Neural crest cell (in vitro differentiated cells): Measurements from ENCODE around the gene ARHGEF2. TPM values are rescaled to one million over a fixed set of nuclear protein-coding genes. Genes with fewer than 3 reads are reported as not detected.
A peak's percentile ranks its signal among the peaks of the same experiment; 100 is the strongest.

Experiments used
- DNase-seq: peaks from one replicate; pipeline ENCODE4 v3.0.0; 2021; ENCODE audit warnings: low read depth, mixed read lengths, low spot score
- H3K27ac Mint-ChIP-seq: one replicate; pipeline ENCODE4 v1.8.0; 2021; ENCODE audit warnings: mild to moderate bottlenecking, mixed read lengths; ENCODE audit not compliant: unreplicated experiment
- H3K27me3 Mint-ChIP-seq: 2 replicates; pipeline ENCODE4 v1.8.0; 2021; ENCODE audit warnings: low read depth, mild to moderate bottlenecking, mixed read lengths
- H3K36me3 Mint-ChIP-seq: 2 replicates; pipeline ENCODE4 v1.8.0; 2021; ENCODE audit warnings: low read depth, mild to moderate bottlenecking, mixed read lengths
- H3K4me1 Mint-ChIP-seq: 2 replicates; pipeline ENCODE4 v1.8.0; 2021; ENCODE audit warnings: mixed read lengths
- H3K4me3 Mint-ChIP-seq: one replicate; pipeline ENCODE4 v1.8.0; 2021; ENCODE audit warnings: mild to moderate bottlenecking, mixed read lengths
- H3K9me3 Mint-ChIP-seq: 2 replicates; pipeline ENCODE4 v1.8.0; 2021; ENCODE audit warnings: mixed read lengths
- total RNA-seq: library from RNA; stranded (reverse); gene quantifications from 2 replicates; pipeline ENCODE4 v1.2.1, GENCODE V29; 2021
- TF ChIP-seq, protein P1 (sequence below): fragments of 200-600 bp; sonication (generic); conservative IDR thresholded peaks from 2 replicates; pipeline ENCODE4 v1.5.0; 2021; ENCODE audit warnings: antibody characterized with exemption, mild to moderate bottlenecking

The ARHGEF2 gene
- total RNA-seq, 1 donor from 2014 or later = 97.6 TPM

DNA sequence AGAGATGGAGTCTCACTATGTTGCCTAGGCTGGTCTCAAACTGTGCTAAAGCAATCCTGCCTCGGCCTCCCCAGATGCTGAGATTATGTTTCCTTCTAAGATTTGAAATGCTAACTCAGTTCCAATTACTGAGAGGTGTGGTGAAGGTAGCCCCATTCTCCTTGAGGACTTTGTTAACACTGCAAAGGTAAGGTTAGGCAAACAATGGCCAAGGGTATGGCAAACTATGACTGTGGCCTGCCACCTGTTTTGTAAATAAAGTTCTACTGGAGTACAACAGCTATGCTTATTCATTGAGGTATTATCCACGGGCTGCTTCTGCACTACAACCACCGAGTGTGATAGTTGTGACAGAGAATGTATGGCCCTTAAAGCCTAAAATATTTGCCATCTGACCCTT is 57.6 kb downstream of the ARHGEF2 start:
- Mint-ChIP-seq H3K36me3 (peaks cover 28% of the 10 kb centered on the region), H3K27me3 (no peaks in the 10 kb centered on the region), H3K27ac (no peak overlapping the region), H3K4me3 (no peak overlapping the region), H3K9me3 (no peaks in the 10 kb centered on the region), H3K4me1 (no peaks in the 10 kb centered on the region)
- TF ChIP-seq, protein P1, sequence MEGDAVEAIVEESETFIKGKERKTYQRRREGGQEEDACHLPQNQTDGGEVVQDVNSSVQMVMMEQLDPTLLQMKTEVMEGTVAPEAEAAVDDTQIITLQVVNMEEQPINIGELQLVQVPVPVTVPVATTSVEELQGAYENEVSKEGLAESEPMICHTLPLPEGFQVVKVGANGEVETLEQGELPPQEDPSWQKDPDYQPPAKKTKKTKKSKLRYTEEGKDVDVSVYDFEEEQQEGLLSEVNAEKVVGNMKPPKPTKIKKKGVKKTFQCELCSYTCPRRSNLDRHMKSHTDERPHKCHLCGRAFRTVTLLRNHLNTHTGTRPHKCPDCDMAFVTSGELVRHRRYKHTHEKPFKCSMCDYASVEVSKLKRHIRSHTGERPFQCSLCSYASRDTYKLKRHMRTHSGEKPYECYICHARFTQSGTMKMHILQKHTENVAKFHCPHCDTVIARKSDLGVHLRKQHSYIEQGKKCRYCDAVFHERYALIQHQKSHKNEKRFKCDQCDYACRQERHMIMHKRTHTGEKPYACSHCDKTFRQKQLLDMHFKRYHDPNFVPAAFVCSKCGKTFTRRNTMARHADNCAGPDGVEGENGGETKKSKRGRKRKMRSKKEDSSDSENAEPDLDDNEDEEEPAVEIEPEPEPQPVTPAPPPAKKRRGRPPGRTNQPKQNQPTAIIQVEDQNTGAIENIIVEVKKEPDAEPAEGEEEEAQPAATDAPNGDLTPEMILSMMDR = no peak
- DNase-seq = no peak

DNA sequence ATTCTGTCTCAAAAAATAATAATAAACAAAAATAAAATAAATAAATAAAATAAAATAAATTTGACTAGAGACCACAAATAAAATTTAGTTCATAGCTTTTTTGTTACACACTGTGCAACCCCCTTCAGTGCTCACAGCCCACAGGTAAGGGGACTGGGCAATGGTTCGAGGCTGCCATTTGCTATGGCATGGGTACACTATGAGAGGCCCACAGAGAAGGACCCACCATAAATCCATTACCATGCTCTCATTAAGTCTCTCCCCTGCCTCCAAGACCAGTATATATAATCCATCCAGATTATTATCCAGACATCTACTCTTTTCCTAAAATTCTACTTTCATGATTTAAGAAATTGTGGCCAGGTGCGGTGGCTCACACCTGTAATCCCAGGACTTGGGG is 58.5 kb downstream of the ARHGEF2 start:
- Mint-ChIP-seq H3K9me3 (no peaks in the 10 kb centered on the region), H3K27ac (no peak overlapping the region), H3K36me3 (peaks cover 24% of the 10 kb centered on the region), H3K4me1 (no peaks in the 10 kb centered on the region), H3K4me3 (no peak overlapping the region), H3K27me3 (no peaks in the 10 kb centered on the region)
- no peak for DNase-seq
- TF ChIP-seq, protein P1 = no peak

DNA sequence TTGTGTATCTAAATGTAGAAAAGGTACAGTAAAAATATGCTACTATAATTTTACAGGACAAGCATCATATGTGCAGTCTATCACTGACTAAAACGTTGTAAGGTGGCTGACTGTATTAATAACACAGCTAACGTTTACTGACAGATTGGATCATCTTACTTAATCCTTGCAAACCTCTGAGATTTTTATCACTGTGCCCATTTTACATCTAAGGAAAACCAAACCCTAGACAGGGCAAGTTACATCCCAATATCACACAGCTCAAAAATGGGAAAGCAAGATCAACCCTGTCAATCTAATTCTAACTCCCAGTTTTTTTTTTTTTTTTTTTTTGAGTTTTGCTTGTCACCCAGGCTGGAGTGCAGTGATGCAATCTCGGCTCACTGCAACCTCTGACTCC is 59.7 kb downstream of the ARHGEF2 start:
- Mint-ChIP-seq H3K4me1 (no peaks in the 10 kb centered on the region), H3K9me3 (no peaks in the 10 kb centered on the region), H3K27ac (no peak overlapping the region), H3K4me3 (no peak overlapping the region), H3K36me3 (peaks cover 28% of the 10 kb centered on the region), H3K27me3 (no peaks in the 10 kb centered on the region)
- TF ChIP-seq, protein P1 = no peak
- no peak for DNase-seq

DNA sequence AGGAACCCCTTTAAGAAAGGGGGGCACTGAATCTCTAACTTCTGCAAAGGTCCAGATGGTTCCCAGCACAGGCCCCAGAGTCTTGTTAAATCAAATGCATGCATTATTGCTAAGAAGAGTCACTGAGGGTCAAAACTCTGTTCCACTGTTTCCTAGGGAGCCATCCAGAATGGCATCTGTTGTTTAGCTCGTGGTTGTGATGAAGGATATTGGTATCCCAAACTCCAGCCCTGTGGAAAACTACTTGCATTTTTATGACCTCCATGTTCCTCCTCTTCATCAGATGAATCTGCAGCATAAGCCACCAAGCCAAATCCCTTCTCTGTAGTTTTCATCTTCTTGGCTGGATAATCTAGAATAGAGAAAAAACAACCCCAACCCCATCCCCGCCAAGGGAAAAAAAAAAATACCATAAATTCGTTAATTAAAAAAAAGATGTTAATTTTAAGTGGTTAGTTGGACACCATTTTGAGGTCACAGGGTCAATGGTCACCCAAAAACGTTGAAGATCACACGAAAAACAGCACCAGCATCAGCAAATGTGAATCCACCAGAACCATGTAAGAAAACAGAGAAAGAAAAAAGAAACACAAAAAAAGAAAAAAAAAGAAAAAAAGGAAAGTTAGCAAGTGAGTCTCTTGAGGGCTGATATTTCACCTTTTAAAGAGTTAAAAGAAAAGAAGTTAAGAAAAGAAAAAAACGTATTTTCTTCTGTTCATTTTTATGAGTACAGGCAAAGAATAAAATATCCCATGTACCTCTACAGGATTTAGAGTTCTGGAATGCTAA is 64.2 kb downstream of the ARHGEF2 start:
- H3K27me3 Mint-ChIP-seq = no peaks in the 10 kb centered on the region
- TF ChIP-seq, protein P1 = no peak
- H3K9me3 Mint-ChIP-seq = no peaks in the 10 kb centered on the region
- H3K36me3 Mint-ChIP-seq = peaks cover 13% of the 10 kb centered on the region
- no peak for DNase-seq
- H3K4me1 Mint-ChIP-seq = peaks cover 21% of the 10 kb centered on the region
- H3K27ac Mint-ChIP-seq = no peak overlapping the region
- no peak overlapping the region for H3K4me3 Mint-ChIP-seq

DNA sequence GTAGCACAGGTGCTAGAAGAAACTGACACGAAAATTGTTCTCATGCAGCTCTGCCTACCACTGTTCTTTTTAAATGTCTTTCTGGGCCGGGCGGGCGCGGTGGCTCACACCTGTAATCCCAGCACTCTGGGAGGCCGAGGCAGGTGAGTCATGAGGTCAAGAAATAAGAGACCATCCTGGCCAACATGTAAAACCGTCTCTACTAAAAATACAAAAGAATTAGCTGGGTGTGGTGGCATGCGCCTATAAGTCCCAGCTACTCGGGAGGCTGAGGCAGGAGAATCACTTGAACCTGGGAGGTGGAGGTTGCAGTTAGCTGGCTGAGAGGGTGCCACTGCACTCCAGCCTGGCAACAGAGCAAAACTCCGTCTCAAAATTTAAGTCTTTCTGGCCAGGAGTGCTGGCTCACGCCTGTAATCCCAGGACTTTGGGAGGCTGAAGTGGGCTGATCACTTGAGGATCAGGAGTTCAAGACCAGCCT is 66.3 kb downstream of the ARHGEF2 start:
- DNase-seq = no peak
- Mint-ChIP-seq H3K36me3 (peaks cover 21% of the 10 kb centered on the region), H3K4me1 (peaks cover 21% of the 10 kb centered on the region), H3K27me3 (no peaks in the 10 kb centered on the region), H3K4me3 (peak overlapping the region; percentile 96), H3K27ac (no peak overlapping the region), H3K9me3 (no peaks in the 10 kb centered on the region)
- TF ChIP-seq, protein P1 = no peak
